ENCODE results near the gene MRPL58. TPM values are rescaled to one million over a fixed set of nuclear protein-coding genes. Genes with fewer than 3 reads are reported as not detected.

Gene MRPL58
- total and polyA plus RNA-seq, 2 experiments from 2014 or later = 38.0 to 66.7 TPM

DNA sequence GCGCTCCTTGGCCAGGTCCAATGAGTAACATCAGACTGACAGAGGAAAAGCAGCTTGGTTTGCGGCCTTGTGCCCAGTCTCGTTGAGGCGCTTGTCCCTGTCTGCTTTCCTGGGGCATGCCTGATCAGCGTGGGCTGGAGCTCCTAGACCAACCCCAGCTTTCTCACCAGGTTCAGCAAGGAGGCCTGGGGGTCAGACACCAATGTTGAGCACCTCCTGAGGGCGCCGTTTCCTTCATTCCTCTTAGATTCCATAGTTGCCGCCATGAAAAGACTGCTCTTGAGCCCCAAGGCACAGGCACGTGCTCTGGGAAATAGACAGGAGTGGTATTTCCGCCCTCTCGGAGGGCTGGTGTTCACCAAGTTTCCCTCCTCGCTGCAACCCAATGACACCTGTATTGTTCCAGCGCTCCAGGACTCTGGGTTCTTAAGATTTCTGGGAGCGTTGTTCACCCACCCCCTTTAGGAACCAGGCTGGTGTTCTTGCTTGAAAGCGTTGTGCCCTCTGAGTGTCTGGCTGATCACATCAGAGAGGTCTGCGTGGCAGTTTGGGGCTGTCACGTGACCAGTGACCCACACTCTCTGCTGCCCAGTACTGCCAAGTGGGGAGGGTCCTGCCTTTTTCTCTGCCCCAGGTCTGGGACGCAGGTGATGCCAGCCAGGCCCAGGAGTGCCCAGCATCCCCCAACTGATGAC lies 52.5 kb downstream of the MRPL58 start:
- no peak overlapping the region for H3K4me3 Mint-ChIP-seq
- Histone ChIP-seq H3K4me1 (ENCODE audit: insufficient read depth) (no peaks in the 10 kb centered on the region), H3K9me2 (ENCODE audit: insufficient read depth) (no peaks in the 10 kb centered on the region), H3K36me3 (ENCODE audit: insufficient read depth) (peaks cover 32% of the 10 kb centered on the region), H4K20me1 (replicated peaks; ENCODE audit: insufficient read depth) (peaks cover 10% of the 10 kb centered on the region; the same call in 1 of the 2 replicates), H3K27me3 (ENCODE audit: insufficient read depth) (no peaks in the 10 kb centered on the region), H3K27ac (ENCODE audit: low read depth) (no peak overlapping the region), H3F3A (replicated peaks; ENCODE audit: low read depth) (0 out of 2 replicates have a peak, but pooled peaks cover 3% of the 10 kb centered on the region), H3K4me2 (no peak overlapping the region), H3K79me2 (replicated peaks; ENCODE audit: insufficient read depth) (no peaks in the 10 kb centered on the region), H2AFZ (no peak overlapping the region), H3K4me3 (no peak overlapping the region)
- peak; percentile 73 for DNase-seq (ENCODE audit: low spot score)
- no peaks in the 10 kb centered on the region for H3K9me3 Mint-ChIP-seq
- ATAC-seq = peak; percentile 71
- H3K4me1 Mint-ChIP-seq = no peaks in the 10 kb centered on the region
- no peak for TF ChIP-seq CREB1 (CRISPR knock-in tag; IDR thresholded peaks at IDR 0.05; ENCODE audit: low read depth)
- TF ChIP-seq, protein P1, sequence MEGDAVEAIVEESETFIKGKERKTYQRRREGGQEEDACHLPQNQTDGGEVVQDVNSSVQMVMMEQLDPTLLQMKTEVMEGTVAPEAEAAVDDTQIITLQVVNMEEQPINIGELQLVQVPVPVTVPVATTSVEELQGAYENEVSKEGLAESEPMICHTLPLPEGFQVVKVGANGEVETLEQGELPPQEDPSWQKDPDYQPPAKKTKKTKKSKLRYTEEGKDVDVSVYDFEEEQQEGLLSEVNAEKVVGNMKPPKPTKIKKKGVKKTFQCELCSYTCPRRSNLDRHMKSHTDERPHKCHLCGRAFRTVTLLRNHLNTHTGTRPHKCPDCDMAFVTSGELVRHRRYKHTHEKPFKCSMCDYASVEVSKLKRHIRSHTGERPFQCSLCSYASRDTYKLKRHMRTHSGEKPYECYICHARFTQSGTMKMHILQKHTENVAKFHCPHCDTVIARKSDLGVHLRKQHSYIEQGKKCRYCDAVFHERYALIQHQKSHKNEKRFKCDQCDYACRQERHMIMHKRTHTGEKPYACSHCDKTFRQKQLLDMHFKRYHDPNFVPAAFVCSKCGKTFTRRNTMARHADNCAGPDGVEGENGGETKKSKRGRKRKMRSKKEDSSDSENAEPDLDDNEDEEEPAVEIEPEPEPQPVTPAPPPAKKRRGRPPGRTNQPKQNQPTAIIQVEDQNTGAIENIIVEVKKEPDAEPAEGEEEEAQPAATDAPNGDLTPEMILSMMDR (conservative IDR thresholded peaks at IDR 0.05; ENCODE audit: low read depth in 2 of 2) = peak; percentile 28 to 61; a peak in 3 of 4 replicates
- no peak for TF ChIP-seq ZNF331 (CRISPR knock-in tag; IDR thresholded peaks at IDR 0.05; ENCODE audit: low read depth)
- no peak for TF ChIP-seq STAT1 (IDR thresholded peaks at IDR 0.05; ENCODE audit: unreplicated experiment)
- TF ChIP-seq EZH2phosphoT487 (IDR thresholded peaks at IDR 0.05; ENCODE audit: unreplicated experiment) = no peak
- H3K27ac Mint-ChIP-seq = no peak overlapping the region
- peaks cover 49% of the 10 kb centered on the region for H3K36me3 Mint-ChIP-seq (ENCODE audit: low read depth)
- peaks cover 10% of the 10 kb centered on the region for H3K27me3 Mint-ChIP-seq (ENCODE audit: insufficient read depth, low read depth, poor library complexity)

DNA sequence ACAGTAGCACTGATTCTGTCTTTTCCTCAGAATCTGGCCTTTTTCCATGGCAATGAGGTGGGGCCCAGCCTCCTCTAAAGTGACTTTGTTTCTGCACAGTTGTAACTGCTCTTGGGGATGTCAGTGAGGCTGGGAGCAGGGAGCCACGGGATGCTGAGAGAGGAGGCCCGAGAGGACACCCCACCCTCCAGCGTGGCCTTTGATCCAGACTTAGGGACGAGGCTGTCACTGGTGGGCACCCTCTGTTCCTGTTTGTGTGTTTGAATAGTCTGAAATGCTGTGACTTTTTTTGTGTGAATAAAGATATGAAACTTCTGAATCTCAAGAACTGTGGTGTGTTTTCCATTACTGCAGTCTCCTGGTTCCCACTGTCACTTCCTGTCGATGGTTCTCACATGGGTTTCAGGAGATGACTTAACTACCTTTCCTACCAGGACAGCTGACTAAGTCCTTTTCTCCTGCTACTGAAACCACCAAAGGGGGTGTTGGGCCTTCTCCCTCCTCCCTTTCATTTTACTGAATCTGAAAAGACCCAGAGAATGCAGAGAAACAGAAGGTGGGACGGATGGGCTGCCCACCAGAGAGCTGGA lies 53.2 kb downstream of the MRPL58 start:
- Mint-ChIP-seq H3K4me1 (no peaks in the 10 kb centered on the region), H3K27me3 (ENCODE audit: insufficient read depth, low read depth, poor library complexity) (peaks cover 10% of the 10 kb centered on the region), H3K36me3 (ENCODE audit: low read depth) (peaks cover 45% of the 10 kb centered on the region), H3K27ac (peak overlapping the region; percentile 67; the same call in 1 of the 2 replicates), H3K9me3 (no peaks in the 10 kb centered on the region), H3K4me3 (no peak overlapping the region)
- TF ChIP-seq, protein P2, sequence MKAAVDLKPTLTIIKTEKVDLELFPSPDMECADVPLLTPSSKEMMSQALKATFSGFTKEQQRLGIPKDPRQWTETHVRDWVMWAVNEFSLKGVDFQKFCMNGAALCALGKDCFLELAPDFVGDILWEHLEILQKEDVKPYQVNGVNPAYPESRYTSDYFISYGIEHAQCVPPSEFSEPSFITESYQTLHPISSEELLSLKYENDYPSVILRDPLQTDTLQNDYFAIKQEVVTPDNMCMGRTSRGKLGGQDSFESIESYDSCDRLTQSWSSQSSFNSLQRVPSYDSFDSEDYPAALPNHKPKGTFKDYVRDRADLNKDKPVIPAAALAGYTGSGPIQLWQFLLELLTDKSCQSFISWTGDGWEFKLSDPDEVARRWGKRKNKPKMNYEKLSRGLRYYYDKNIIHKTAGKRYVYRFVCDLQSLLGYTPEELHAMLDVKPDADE (IDR thresholded peaks at IDR 0.05) = no peak
- TF ChIP-seq, protein P3, sequence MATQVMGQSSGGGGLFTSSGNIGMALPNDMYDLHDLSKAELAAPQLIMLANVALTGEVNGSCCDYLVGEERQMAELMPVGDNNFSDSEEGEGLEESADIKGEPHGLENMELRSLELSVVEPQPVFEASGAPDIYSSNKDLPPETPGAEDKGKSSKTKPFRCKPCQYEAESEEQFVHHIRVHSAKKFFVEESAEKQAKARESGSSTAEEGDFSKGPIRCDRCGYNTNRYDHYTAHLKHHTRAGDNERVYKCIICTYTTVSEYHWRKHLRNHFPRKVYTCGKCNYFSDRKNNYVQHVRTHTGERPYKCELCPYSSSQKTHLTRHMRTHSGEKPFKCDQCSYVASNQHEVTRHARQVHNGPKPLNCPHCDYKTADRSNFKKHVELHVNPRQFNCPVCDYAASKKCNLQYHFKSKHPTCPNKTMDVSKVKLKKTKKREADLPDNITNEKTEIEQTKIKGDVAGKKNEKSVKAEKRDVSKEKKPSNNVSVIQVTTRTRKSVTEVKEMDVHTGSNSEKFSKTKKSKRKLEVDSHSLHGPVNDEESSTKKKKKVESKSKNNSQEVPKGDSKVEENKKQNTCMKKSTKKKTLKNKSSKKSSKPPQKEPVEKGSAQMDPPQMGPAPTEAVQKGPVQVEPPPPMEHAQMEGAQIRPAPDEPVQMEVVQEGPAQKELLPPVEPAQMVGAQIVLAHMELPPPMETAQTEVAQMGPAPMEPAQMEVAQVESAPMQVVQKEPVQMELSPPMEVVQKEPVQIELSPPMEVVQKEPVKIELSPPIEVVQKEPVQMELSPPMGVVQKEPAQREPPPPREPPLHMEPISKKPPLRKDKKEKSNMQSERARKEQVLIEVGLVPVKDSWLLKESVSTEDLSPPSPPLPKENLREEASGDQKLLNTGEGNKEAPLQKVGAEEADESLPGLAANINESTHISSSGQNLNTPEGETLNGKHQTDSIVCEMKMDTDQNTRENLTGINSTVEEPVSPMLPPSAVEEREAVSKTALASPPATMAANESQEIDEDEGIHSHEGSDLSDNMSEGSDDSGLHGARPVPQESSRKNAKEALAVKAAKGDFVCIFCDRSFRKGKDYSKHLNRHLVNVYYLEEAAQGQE (IDR thresholded peaks at IDR 0.05; ENCODE audit: unreplicated experiment) = no peak
- H3K9me2 ChIP-seq (ENCODE audit: insufficient read depth) = no peaks in the 10 kb centered on the region
- DNase-seq (ENCODE audit: low spot score) = no peak
- H3K79me2 ChIP-seq (replicated peaks; ENCODE audit: insufficient read depth) = no peaks in the 10 kb centered on the region
- H3K27ac ChIP-seq (ENCODE audit: low read depth) = 0 out of 2 replicates have a peak overlapping the region, but pooled peaks have one; percentile 72
- peaks cover 32% of the 10 kb centered on the region for H3K36me3 ChIP-seq (ENCODE audit: insufficient read depth)
- H3F3A ChIP-seq (replicated peaks; ENCODE audit: low read depth) = 0 out of 2 replicates have a peak, but pooled peaks cover 3% of the 10 kb centered on the region
- no peak overlapping the region for H3K4me2 ChIP-seq
- H4K20me1 ChIP-seq (replicated peaks; ENCODE audit: insufficient read depth) = peaks cover 10% of the 10 kb centered on the region; the same call in 1 of the 2 replicates
- no peaks in the 10 kb centered on the region for H3K27me3 ChIP-seq (ENCODE audit: insufficient read depth)
- no peak for ATAC-seq
- no peak overlapping the region for H3K4me3 ChIP-seq
- no peak overlapping the region for H2AFZ ChIP-seq
- no peaks in the 10 kb centered on the region for H3K4me1 ChIP-seq (ENCODE audit: insufficient read depth)
